Prostate gland (tissue), 2 donors: Measurements from ENCODE around the gene GNA14. TPM values are rescaled to one million over a fixed set of nuclear protein-coding genes. Genes with fewer than 3 reads are reported as not detected.

Experiments
- DNase-seq: peaks from one replicate; pipeline ENCODE4 v3.0.0-alpha.2; 2019; ENCODE audit warnings: low spot score
- H3K27ac ChIP-seq, 2 donors: fragments of 200-600 bp; sonication (generic); 2 replicates each; pipeline ENCODE4 v1.5.1; 2017 to 2019
- H3K27me3 ChIP-seq: fragments of 200-600 bp; sonication (generic); replicated peaks from 2 replicates; pipeline ENCODE4 v1.5.1; 2019; ENCODE audit not compliant: insufficient read depth
- H3K36me3 ChIP-seq, 2 donors: fragments of 200-600 bp; sonication (generic); 1 replicate in 1 of 2; 2 replicates in 1 of 2; pipeline versions ENCODE4 v1.5.1 to v1.8.1; 2017 to 2019
- H3K4me1 ChIP-seq: fragments of 200-600 bp; sonication (generic); replicated peaks from 2 replicates; pipeline ENCODE4 v1.5.1; 2019
- H3K4me3 ChIP-seq, 2 donors: fragments of 200-600 bp; sonication (generic); 2 replicates each; pipeline ENCODE4 v1.5.1; 2017 to 2019
- H3K9me3 ChIP-seq: fragments of 200-600 bp; sonication (generic); 2 replicates; pipeline ENCODE4 v1.5.1; 2017
- POLR2A ChIP-seq: fragments of 450-650 bp; IDR thresholded peaks from one replicate; pipeline ENCODE4 v1.6.1; 2016; ENCODE audit warnings: antibody characterized with exemption, mild to moderate bottlenecking
- POLR2AphosphoS5 ChIP-seq: sonication (generic); formaldehyde crosslinking; IDR thresholded peaks from one replicate; pipeline ENCODE4 v1.6.1; 2017; ENCODE audit warnings: antibody characterized with exemption
- WGBS: methylation state at CpG from one replicate; pipeline ENCODE4 v1.1.5; 2018; 5-methylcytosine and 5-hydroxymethylcytosine counted together
- intact Hi-C: fragments of 100-400 bp; cut with DNase I; formaldehyde crosslinking; loops from one replicate; pipeline ENCODE4 v1.14.2; 2022
- total RNA-seq, 2 donors: library from RNA; depleted of rRNA; stranded (reverse); fragments of >200 nt; gene quantifications; one replicate each; pipeline ENCODE4 v1.1.0, GENCODE V29; 2016
- TF ChIP-seq, protein P1 (sequence below), 4 experiments: fragments of 200-600 bp in 2 of 4; fragments of 450-650 bp in 2 of 4; sonication (generic) in 2 of 4; IDR thresholded peaks; 1 replicate in 3 of 4; 2 replicates in 1 of 4; pipeline ENCODE4 v1.5.1; 2016 to 2019; ENCODE audit warnings: antibody characterized with exemption in 4 of 4, mild to moderate bottlenecking in 2 of 4, moderate library complexity in 2 of 4

Gene GNA14
- total RNA-seq, 2 donors from 2014 or later, result 2.4 to 5.5 TPM

- no peak overlapping the region for H3K27ac ChIP-seq
Observed at GRCh38 chr9:77472646-77473045, 175.5 kb downstream of the GNA14 start.

GRCh38 chr9:77471572-77471971 is 176.6 kb downstream of the GNA14 start:
- DNase-seq, result no peak
- no peaks in the 10 kb centered on the region for H3K4me1 ChIP-seq
- H3K27ac ChIP-seq, result no peak overlapping the region
- H3K27me3 ChIP-seq, result no peaks in the 10 kb centered on the region
- no peaks in the 10 kb centered on the region for H3K9me3 ChIP-seq
- TF ChIP-seq, protein P1, sequence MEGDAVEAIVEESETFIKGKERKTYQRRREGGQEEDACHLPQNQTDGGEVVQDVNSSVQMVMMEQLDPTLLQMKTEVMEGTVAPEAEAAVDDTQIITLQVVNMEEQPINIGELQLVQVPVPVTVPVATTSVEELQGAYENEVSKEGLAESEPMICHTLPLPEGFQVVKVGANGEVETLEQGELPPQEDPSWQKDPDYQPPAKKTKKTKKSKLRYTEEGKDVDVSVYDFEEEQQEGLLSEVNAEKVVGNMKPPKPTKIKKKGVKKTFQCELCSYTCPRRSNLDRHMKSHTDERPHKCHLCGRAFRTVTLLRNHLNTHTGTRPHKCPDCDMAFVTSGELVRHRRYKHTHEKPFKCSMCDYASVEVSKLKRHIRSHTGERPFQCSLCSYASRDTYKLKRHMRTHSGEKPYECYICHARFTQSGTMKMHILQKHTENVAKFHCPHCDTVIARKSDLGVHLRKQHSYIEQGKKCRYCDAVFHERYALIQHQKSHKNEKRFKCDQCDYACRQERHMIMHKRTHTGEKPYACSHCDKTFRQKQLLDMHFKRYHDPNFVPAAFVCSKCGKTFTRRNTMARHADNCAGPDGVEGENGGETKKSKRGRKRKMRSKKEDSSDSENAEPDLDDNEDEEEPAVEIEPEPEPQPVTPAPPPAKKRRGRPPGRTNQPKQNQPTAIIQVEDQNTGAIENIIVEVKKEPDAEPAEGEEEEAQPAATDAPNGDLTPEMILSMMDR (IDR thresholded peaks at IDR 0.05), result no peak
- no peak for TF ChIP-seq POLR2A
- no peak for TF ChIP-seq POLR2AphosphoS5
- intact Hi-C loops, result no loop called here
- no peaks in the 10 kb centered on the region for H3K36me3 ChIP-seq
- WGBS, result 84% methylated on average over 3 of the region's 3 CpGs
- no peak overlapping the region for H3K4me3 ChIP-seq

More at GRCh38 chr9:77472646-77473045, 175.5 kb downstream of the GNA14 start:
- WGBS, result 83% methylated on average over 3 of the region's 3 CpGs
- intact Hi-C loops, result no loop called here
- DNase-seq, result no peak
- Histone ChIP-seq H3K4me3 (no peak overlapping the region), H3K36me3 (no peaks in the 10 kb centered on the region), H3K27me3 (no peaks in the 10 kb centered on the region), H3K9me3 (no peaks in the 10 kb centered on the region), H3K4me1 (no peaks in the 10 kb centered on the region)
- no peak for TF ChIP-seq POLR2A

DNA sequence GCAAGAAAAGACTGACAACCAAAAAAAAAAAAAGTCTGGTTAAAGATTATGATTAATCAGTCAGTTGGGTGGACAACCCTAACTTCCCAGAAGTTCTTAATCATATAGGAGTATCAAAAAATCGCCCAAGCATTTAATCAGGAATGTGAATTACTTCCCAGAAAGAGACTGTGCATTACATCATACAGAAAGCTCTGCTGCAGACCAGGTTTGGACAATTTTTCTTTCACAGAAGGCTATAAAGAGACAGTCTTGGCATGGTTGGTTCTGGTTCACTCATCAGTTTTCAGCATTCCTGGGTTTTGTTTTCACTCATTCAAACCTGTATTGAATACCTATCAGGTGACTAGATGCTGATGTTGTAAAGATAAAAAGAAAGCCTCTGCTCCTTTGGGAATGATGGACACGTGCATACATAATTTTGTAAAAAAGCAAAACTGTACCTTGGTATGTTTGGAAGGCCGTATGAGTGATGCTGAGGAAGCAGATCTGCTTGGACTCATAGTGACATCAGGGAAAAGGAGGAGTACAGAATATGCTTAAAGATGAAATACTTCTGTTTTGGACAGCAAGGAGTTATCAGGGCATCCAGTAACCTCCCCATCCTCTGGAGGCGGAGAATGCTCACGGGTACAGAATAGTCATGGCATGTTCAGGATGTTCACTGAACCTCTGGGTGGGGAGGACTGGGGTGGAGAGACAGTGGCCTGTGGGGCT is 178.4 kb downstream of the GNA14 start:
- Histone ChIP-seq H3K4me3 (no peak overlapping the region), H3K36me3 (no peaks in the 10 kb centered on the region), H3K27me3 (no peaks in the 10 kb centered on the region), H3K27ac (no peak overlapping the region), H3K9me3 (no peaks in the 10 kb centered on the region), H3K4me1 (no peaks in the 10 kb centered on the region)
- DNase-seq, result no peak
- WGBS, result 48% methylated on average over 5 of the region's 5 CpGs
- intact Hi-C loops, result no loop called here
- TF ChIP-seq, protein P1 (IDR thresholded peaks at IDR 0.05), result no peak
- TF ChIP-seq POLR2AphosphoS5 (no peak), POLR2A (no peak)

DNA sequence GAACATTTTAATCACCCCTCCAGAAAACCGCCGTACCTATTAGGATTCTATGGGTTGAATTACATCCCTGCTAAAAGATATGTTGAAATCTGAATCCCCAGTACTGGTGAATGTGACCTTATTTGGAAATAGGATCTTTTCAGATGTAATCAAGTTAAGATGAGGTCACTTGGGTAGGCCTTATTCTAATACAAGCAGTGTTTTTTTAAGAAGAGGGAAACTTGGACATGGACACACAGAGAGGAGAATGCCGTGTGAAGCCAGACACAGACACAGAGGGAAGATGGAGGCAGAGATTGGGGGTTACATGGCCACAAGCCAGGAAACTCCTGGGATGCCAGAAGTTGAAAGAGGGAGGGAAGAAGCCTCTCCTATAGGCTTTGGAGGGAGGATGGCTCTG is 183.5 kb downstream of the GNA14 start:
- no peaks in the 10 kb centered on the region for H3K27me3 ChIP-seq
- H3K9me3 ChIP-seq, result no peaks in the 10 kb centered on the region
- no peak overlapping the region for H3K27ac ChIP-seq
- no peak for DNase-seq
- TF ChIP-seq, protein P1 (IDR thresholded peaks at IDR 0.05), result no peak
- TF ChIP-seq POLR2A, result no peak
- TF ChIP-seq POLR2AphosphoS5, result no peak
- WGBS, result 83% methylated on average over 3 of the region's 3 CpGs
- no peaks in the 10 kb centered on the region for H3K4me1 ChIP-seq
- H3K36me3 ChIP-seq, result no peaks in the 10 kb centered on the region
- intact Hi-C loops, result no loop called here
- H3K4me3 ChIP-seq, result no peak overlapping the region

DNA sequence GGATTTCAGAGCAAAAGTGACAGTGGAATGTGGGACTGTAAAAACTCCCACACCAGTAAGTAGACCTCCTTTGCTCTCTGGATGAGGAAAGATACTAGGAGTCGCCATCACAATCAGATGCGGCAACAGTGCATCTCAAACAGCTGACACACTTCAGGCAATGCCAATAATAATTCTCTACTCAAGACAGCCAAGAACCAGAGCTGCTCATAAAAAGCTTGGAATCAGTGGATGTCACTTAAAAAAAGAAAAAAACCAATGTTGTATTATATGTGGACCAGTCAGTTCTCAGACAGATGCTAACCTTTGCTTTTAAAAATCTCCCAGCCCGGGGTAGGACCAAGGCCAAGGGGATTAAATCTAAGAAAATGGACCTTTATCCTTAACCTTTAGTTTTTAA is 185.0 kb downstream of the GNA14 start:
- 42% methylated on average over 3 of the region's 3 CpGs for WGBS
- Histone ChIP-seq H3K36me3 (no peaks in the 10 kb centered on the region), H3K27me3 (no peaks in the 10 kb centered on the region), H3K4me3 (no peak overlapping the region), H3K27ac (no peak overlapping the region), H3K9me3 (no peaks in the 10 kb centered on the region), H3K4me1 (no peaks in the 10 kb centered on the region)
- no peak for DNase-seq
- intact Hi-C loops, result no loop called here
- TF ChIP-seq POLR2AphosphoS5 (no peak), POLR2A (no peak)
- TF ChIP-seq, protein P1 (IDR thresholded peaks at IDR 0.05), result no peak
